Mucosa of gallbladder (tissue), 1 donor: ENCODE data around the gene UBA1. TPM values are rescaled to one million over a fixed set of nuclear protein-coding genes. Genes with fewer than 3 reads are reported as not detected.

Source experiments
- DNase-seq: peaks from one replicate; pipeline ENCODE4 v3.0.0-alpha.2; 2020; ENCODE audit warnings: low spot score
- total RNA-seq: library from RNA; stranded (reverse); gene quantifications from one replicate; pipeline ENCODE4 v1.2.1, GENCODE V29; 2021
- donor health status: DM: no; HTN: no; CAD: no.

UBA1 gene
- 252 TPM for total RNA-seq

DNA sequence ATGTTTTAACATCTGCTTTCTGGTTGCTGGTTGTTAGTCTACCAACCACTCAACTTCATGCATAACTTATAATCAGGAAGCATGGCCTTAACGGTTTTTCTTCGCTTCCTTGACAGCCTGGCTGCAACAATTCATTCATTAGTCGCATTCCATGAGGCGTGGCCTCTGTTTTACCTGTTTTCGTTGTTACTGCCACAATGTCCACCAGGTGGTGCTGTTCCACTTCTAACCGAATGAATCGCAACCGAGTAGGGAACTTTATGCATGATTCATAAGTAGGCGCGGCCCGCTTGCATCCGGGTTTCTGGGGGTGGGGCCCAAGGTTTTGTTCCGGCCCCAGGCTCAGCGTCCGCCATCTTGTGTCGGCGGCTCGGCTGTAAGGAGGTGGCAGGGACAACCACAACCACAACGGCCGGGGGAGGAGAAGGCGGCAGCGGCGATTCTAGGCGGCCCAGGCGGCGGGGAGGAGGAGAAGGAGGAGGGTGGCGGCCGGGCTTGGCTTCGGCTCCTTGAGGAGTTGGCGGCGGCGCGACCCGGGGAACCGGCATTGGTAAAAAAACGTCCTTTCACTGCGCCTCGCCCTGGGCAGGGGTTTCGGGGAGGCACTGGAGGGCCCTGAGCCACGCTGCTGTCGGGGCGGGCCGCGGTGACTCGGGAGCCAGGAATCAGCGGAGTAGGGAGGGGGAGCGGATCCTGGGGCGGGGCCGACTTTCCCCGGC, at the start of gene UBA1:
UBA1 (plus strand) TSS at position 355 of the 719 bp plus-strand sequence. CDS start 4,974 bp downstream, outside the sequence.
- peak; percentile 99 for DNase-seq

DNA sequence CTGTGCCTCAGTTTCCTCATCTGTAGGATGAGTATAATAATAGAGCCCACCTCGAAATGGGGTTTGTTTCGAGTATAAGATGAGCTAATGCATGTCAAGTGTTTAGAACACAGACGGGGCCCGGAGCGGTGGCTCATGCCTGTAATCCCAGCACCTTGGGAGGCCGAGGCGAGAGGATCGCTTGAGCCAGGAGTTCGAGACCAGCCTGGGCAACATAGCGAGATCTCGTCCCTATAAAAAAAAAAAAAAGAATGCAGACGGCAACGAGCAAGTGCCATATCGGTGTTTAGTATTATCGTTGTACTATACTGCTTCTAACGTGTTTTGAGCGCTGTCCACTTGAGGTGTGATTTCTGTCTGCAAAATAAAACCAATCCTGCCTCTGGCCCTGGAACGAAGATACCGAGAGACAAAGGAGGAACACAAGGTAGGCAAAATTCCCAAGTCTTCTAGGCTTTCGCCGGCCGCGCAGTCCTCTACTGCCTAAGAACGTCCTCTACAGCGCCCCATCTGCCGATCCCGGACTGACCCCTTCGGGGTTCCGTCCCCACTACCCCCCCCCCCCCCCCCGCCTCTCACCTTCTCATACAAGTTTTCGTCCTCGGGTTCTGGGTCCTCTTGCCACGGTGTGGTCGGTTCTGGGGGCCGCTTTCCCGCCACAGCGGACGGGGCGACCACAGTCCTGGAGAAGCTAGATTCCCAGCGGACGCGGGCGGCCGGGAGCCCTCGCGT, 49.6 kb upstream of the UBA1 start:
- DNase-seq = peak; percentile 30

DNA sequence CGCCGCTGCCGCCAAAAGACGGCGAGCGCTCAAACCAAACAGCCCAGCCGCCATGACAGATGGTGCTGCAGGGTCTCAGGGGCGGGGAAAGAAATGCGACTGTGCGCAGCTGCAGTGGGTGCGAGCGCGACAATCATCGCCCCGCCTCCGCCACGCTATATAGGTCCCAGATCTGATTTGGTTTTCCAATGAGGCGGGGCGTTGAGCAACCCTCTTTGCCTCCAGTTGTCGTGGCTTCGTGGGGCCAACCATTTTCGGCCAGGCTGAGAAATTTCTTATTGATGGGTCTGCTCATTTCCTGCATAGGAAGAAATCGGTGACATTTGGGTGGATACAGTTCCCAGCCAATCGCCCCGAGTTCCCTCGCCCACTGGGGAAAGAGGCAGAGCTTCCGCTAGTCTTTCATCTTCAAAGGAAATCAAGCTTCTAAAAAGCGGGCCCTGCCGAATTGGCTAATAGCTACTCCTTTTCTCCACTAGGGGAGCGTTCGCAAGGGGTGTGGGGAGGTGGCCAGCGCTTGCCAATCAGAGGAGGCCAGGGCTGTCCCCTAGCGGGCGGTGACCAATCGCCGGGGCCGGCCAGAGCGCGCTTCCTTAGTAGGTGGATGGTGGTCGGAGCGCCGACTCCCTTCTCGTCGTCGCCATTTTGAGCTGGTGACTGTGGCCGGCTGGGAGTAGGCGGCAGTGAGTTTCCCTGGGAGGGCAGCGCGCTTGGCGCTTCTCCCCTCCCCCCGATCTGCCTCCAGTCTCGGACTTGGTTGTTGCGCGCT, 48.8 kb upstream of the UBA1 start, which contains the start of the genes NDUFB11 and RBM10:
NDUFB11 (minus strand) TSS at position 77 of the 769 bp plus-strand sequence; CDS start at position 54, 23 bp downstream.
RBM10 (plus strand) TSS at position 596 of the 769 bp plus-strand sequence. CDS start 2,261 bp downstream, outside the sequence.
- peak; percentile 93 for DNase-seq

DNA sequence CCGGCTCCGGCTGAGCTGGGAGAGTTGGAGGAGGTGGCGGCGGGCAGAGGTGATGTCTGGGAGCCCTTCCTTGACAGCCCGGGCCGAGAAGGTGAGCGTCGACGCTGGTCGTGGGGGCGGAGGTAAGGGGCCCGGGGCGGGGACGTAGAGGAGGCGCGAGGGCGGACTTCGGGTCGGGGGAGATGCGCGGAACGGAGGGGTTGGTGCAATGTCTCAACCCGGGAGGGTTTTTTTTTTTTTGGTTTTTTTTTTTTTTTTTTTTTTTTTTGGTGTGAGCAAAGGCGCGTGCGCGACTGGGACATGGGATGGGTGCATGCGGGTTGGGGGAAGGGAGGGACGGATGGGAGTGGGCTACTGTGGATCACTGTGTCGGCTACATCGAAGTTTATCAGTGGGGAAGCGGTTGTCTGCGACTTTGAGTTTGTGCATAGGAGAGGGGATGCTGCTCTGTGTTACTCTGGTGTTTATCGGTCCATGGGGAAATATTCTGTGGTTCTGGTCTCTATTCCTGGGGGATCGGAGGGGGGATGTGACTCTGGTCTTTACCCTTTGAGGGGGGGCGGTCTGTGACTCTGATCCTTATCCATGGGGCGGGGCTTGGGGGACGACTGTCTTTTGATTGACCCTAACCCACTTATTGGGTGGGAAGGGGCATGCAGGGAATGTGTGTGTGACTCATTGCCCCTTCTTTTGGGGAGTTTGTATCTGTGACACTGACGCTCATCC, 48.1 kb upstream of the UBA1 start:
- no peak for DNase-seq

DNA sequence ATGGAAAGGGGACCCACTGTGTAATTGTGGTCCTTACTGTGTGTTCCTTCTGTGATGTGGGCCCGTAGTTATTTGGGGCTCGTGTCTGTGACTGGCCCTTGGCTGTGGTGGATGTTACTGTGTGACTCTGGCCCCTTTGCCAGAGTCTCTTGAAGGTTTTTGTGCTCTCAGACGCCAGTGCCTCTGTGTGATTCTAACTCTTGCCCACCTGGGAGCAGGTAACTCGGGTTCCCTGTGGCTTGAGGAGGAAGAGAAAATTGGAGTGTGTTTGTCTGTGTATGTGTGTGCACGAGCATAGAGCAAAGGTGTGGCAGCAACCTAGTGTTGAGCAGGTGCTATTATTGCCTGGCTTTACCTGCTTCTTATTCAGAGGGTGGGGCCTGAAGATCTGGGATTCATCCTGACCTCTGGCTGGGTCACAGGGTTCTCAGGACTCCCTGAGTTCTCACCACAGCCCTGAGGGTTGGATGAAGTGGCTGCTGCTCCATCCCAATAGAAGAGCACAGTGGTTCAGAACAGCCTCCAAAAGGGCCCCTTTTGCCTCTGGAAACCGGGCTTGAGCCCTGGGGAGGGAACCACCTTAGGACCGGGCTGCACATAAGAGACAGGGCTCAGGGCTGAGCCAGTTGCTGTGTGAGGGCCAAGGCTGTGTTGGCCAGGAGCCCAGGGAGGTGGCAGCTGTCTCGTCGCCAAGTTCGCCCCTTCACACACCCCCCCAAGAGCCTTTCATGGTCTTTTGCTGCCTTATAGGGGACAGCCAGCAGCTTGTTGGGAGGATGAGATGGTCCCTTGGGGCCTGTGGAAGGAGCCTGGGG, 47.3 kb upstream of the UBA1 start:
- no peak for DNase-seq

DNA sequence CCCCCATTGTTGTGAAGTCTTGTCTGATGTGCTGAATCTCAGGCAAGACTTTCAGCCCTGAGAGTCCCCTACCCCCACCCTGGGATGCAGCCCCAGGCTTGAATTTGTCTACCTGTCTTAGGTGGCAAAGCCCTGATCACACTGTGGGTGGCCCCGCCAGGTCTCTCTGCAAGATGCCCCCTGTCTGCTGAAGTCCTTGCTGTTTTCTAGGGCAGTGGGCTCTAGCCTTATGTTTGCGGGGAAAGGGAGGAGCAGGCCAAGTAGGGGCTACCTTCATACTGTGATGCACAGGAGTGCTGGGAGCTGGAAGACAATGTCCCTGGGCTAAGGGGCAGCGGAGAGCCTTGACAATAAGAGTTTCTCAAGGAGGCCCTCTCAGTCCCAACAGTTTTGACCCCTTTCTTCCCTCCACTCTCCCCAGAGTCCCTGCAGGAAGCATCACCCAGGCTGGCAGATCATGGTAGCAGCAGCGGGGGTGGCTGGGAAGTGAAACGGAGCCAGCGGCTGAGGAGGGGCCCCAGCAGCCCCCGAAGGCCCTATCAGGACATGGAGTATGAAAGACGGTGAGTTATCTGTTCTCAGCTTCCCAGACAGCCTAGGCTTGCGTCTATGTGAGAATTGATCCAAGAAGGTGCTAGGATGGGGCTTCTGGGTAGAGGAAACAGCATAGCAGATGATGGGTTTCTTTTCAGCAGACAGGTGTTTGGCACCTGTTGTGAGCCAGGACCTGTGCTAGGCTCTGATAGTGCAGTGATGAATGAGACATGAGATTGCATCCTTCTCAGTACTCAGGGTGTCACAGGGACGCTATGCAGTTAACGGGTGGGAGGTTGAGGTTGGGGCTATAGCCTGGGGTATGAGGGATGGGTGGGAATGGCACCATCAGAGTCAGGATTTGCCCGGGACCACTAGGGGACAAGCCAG, 46.4 kb upstream of the UBA1 start:
- DNase-seq = no peak

DNA sequence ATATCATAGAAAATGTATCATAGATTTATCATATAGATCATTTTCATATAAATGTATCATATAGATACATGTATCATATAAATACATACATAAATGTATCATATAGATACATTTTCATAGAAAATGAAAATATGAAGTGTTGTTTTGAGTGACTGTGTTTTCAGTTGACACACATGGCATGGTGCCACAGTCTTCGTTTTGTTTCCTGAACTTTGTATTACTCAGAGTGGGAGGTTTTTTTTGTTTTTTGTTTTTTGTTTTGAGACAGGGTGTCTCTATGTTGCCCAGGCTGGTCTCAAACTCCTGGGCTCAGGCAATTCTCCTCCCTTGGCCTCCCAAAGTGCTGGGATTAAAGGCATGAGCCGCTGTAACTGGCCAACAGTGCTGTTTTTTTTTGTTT, 44.7 kb upstream of the UBA1 start:
- no peak for DNase-seq

DNA sequence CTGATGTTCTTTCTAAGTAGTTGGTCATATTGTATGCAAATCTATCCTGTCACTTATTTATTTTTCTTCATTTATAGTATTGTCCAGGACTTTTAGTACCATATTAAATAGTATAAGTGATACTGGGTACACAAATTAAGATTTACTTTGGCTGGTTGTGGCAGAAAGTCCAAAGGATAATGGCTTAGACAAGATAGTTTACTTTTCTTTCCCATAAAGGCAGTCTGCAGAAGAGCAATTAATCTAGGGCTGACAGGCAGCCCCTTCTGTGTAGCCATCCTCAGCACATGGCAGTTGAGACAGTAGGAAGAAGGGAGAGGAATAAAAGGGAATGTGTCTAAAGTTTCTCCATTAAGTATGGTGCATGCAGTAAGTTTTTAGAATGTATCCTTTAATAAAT, 42.2 kb upstream of the UBA1 start:
- DNase-seq = no peak

DNA sequence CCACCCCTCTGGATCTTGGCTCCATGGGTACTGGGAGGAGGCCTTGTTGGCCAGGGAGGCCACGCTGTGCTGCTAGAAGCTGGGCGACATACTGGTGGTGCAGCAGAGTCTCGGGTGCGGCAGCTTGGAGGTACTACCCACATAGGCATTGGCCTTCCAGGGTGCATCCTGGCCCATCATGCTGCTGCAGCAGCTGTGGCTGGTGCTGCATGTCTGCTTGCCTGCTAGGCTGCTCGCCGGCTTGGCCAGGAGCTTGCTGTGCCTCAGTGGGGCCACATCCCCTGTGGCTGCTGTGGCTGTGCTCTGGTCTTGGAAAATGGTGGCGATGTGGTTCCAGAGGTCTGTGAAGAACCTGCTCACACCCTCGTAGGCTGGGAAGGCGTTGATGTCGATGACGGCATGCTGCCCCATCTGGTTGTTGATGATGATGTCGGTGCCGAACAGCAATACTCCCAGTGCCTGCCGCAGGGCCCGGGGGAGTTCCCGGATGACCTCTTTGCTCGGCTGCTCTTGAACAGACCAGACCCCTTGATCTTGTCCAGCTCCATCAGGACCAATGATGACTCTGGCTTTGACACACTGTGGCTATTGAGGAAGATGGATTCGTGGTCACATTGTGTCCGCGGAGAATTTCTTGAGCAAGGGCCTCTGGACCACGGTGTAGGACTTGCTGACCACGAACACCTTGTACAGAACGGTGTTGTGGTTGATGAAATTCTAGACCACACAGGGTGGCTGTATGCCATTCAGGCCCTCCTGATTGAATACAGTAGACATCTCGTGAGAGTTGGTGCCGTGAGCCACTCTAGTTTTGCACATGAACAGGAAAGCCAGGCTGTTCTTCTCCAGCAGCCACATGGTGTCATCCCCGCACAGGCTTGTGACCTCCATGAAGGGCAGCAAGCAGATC, 36.8 kb upstream of the UBA1 start:
- no peak for DNase-seq

DNA sequence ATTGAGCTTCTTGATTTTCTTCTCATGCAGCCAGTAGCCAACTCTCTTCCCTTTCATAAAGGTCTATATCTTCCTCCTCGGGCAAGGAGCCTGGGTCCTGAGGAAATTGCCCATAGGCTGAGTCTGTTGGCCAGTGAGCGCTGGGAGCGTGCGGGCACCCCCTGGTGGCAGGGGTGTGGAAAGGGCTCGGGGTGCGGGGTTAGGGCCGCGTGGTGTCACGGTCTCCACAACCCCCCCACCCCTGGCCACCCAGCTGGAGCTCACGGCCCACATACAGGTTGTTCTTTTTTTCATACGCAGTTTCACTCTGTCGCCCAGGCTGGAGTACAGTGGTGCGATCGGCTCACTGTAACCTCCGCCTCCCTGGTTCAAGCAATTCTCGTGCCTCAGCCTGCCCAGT, 35.5 kb upstream of the UBA1 start:
- DNase-seq = no peak

DNA sequence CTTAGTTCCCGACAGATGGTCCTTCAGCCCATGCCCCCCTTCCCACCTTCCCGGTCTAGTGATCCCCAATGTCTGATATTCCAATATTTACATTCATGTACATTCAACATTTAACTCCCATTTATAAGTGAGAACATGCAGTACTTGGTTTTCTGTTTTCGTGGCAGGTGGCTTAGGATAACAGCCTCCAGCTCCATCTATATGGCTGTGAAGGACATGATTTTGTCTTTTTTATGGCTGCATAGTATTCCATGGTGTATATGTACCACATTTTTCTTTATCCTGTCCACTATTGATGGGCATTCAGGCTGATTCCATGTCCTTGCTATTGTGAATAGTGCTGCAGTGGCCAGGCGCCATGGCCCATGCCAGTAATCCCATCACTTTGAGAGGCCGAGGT, 34.8 kb upstream of the UBA1 start:
- no peak for DNase-seq

DNA sequence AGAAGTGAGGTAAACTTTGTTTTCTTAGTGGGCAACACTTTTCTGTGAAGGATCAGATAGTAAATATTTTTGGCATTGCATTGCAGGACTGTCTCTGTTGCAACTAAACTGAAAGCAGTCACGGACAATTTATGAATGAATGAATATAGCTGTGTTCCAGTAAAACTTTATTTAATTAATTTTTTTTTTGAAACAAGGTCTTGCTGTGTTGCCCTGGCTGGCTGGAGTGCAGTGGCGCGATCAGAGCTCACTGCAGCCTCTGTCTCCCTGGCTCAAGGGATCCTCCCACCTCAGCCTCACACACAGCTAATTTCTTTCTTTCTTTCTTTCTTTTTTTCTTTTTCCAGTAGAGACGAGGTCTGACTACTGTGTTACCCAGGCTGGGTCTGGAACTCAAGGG, 32.8 kb upstream of the UBA1 start:
- DNase-seq = no peak

DNA sequence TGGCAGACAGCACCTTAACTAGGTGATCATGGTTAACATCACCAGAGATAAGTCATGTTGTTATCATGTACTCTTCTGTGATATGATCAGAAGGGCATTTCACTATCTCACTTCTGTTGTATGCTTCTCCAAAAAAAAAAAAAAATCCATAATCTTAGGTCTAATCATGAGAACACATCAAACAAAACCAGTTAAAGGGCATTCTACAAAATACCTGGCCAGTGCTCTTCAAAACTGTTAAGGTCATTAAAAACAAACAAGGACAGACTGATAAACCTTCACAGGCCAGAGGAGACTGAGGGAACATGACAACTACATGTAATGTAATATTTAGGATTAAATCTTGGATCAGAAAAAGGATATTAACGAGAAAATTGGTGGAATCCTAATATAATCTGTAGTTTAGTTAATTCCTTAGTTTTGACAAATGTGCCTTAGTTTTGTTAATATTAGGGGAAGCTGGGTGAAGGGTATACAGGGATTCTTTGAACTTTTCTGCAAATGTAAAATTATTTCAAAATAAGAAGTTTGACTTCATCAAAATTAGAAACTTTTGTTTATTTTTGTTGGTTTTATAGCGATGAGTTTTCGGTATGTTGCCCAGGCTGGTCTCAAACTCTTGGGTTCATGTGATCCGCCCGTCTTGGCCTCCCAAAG, 30.6 kb upstream of the UBA1 start:
- no peak for DNase-seq

DNA sequence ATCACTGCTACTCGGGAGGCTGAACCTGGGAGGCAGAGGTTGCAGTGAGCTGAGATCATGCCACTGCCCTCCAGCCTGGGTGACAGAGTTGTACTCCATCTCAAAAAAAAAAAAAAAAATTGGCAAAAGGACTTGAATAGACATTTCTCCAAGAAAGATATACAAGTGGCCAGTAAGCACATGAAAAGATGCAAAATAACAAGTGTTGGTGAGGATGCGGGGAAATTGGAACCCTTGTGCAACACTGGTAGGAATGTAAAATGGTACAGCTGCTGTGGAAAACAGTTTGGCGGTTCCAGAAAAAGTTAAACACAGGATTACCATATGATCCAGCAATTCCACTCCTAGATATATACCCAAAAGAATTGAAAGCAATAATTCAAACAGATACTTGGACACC, 29.2 kb upstream of the UBA1 start:
- DNase-seq = no peak

DNA sequence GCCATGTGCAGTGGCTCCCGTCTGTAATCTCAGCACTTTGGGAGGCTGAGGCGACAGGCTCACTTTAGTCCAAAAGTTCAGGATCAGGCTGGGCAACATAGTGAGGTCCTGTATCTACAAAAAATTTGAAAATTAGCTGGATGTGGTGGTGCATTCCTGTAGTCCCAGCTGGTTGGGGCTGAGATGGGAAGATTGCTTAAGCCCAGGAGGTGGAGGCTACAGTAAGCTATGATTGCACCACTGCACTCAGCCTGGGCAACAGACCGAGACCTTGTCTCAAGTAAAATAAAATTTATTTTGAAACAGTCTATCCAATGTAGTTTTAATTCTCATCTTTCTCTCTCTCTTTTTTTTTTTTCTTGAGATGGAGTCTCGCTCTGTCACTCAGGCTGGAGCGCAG, 27.5 kb upstream of the UBA1 start:
- DNase-seq = no peak

DNA sequence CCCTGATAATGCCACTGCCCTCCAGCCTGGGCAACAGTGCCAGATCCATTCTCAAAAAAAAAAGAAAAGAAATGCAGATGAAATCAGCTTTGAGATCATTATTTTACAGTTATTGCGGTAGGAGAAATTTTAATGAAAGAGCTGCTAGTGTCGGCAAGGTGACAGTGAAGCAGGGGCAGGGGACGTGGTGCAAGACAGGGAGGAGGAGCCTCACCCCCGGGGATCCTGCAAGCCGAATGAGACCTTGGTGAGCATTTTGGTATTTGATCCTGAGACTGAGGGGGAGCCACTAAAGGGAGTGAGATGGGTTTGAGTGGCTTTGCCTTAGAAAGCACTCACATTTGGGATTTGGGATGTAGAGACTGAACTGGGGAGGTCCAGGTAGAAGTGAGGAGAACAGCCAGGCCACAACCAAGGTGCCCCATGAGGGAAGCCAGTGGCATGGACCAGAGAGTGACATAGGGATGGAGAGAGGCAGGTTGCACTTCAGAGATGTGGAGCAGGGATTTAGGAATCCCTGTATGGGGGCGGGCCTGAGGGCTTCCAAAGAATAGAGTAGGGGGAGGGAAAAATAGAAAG, 25.0 kb upstream of the UBA1 start:
- DNase-seq = no peak

DNA sequence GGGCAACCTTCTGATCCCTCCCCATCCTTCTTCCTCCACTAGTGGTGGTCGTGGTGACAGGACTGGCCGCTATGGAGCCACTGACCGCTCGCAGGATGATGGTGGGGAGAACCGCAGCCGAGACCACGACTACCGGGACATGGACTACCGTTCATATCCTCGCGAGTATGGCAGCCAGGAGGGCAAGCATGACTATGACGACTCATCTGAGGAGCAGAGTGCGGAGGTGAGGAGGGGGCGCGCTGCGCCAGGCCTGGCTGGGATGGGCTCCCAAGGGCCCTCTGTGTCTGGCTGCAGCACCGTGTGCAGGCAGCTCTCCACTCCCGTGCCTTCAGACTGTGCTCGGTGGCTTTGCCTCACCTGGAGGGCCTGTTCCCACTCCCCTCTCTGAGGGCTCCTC, 24.4 kb upstream of the UBA1 start:
- DNase-seq = no peak
